Measurements from ENCODE around the gene SENP5. TPM values are rescaled to one million over a fixed set of nuclear protein-coding genes. Genes with fewer than 3 reads are reported as not detected.
"Not testable (repeated sequence)": the region's sequence is repeated elsewhere in the genome, so short reads cannot be mapped to it uniquely, and the experiment has no call there.

SENP5 gene
- total and polyA plus RNA-seq, 2 donors: 11.3 to 24.8 TPM

DNA sequence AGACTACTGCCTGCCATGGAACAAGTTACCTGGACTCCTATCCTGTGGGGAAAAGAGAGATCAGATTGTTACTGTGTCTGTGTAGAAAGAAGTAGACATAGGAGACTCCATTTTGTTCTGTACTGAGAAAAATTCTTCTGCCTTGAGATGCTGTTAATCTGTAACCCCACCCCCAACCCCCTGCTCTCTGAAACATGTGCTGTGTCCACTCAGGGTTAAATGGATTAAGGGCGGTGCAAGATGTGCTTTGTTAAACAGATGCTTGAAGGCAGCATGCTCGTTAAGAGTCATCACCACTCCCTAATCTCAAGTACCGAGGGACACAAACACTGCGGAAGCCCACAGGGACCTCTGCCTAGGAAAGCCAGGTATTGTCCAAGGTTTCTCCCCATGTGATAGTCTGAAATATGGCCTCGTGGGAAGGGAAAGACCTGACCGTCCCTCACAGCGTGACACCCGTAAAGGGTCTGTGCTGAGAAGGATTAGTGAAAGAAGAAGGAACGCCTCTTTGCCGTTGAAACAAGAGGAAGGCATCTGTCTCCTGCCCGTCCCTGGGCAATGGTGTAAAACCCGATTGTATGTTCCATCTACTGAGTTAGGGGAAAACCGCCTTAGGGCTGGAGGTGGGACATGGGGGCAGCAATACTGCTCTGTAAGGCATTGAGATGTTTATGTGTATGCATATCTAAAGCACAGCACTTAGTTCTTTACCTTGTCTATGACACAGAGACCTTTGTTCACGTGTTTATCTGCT is 76.5 kb downstream of the SENP5 start:
- peaks cover 10 to 15% of the 10 kb centered on the region in 2 donors for H3K36me3 ChIP-seq (ENCODE audit: control insufficient read depth in 2 of 2, insufficient read depth in 2 of 2, low read length in 1 of 2)
- not testable (repeated sequence) for DNase-seq (ENCODE audit: low read depth in 6 of 9, low spot score in 9 of 9); H3K4me3 ChIP-seq (ENCODE audit: low read length in 2 of 2); H3K27ac ChIP-seq (ENCODE audit: low read depth in 1 of 2, low read length in 1 of 2); H3K9me3 ChIP-seq (ENCODE audit: control insufficient read depth in 2 of 2, insufficient read depth in 1 of 2, low read length in 1 of 2); H3K27me3 ChIP-seq (ENCODE audit: control insufficient read depth in 2 of 2, insufficient read depth in 1 of 2, low read length in 1 of 2)
- WGBS: 96% methylated on average over 14 of the region's 14 CpGs
- peaks cover 23 to 26% of the 10 kb centered on the region in 2 donors for H3K4me1 ChIP-seq (ENCODE audit: control insufficient read depth in 2 of 2, insufficient read depth in 2 of 2, low read length in 2 of 2)

DNA sequence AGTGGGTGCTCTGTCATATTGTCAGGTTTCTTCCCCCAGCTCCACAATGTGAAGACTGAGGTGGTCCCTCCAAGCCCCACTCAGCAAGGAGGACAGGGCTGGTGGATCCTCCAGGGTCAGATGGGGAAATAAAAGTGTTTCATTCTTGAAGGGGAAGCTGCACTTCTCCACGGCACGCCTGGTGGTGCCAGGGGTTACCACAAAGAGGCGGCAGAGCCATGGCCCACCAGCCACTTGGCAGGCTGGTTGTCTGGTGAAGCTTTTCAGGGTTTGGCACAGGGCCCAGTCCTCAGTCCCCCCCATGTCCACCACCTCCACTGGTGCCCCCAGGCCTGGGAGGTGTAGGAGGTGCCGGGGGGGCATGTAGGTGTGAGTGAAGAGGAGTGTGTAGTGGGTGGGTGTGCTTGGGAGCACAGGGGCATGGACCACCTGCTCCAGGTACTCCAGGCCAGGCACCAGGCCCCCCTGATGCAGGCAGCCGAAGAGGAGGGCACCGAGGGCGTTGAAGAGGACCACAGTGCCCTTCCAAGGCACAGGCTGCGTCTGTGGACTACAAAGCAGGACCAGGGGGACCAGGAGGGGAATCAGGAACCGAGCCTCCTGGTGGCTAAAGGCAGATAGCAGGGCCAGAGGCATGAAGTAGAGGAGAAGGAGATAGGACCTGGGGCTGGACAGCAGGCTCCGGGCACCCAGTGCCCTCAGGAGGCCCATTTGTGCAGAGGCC is 79.6 kb downstream of the SENP5 start:
- 95% methylated on average over 10 of the region's 10 CpGs for WGBS
- Histone ChIP-seq H3K27ac (ENCODE audit: low read depth in 1 of 2, low read length in 1 of 2) (no peak overlapping the region), H3K27me3 (ENCODE audit: control insufficient read depth in 2 of 2, insufficient read depth in 1 of 2, low read length in 1 of 2) (no peaks in the 10 kb centered on the region), H3K4me1 (ENCODE audit: control insufficient read depth in 2 of 2, insufficient read depth in 2 of 2, low read length in 2 of 2) (peaks cover 7% of the 10 kb centered on the region in 2 donors), H3K4me3 (ENCODE audit: low read length in 2 of 2) (no peak overlapping the region), H3K9me3 (ENCODE audit: control insufficient read depth in 2 of 2, insufficient read depth in 1 of 2, low read length in 1 of 2) (no peaks in the 10 kb centered on the region), H3K36me3 (ENCODE audit: control insufficient read depth in 2 of 2, insufficient read depth in 2 of 2, low read length in 1 of 2) (peaks cover 10 to 15% of the 10 kb centered on the region in 2 donors)
- DNase-seq (ENCODE audit: low read depth in 6 of 9, low spot score in 9 of 9): no peak

DNA sequence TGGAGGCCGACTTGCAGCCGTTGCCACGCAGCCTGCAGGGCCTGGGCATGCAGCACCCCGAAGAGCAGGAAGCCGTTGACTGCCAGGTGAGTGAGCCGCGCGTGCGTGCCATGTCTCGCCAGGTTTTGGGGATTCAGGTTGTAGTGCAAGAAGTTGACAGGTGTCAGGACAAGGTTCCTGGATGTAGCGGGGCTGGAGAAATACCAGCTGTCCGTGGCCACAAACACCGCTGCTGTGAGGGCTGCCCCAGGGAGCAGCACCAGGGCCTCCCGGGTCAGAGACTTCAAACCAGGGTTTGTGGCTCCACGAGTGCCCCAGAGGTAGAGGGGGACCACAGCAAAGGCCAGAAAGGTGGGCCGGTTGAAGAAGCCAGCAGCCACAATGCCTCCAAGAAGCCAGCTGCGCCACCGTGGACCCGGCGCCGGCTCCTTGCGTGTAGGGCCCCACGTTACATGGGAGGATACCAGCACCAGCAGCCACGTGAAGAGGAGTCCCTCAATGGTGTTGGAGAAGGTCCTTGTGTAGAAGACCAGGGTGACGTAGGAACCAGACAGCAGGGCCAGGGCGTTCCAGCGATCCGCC is 80.2 kb downstream of the SENP5 start:
- Histone ChIP-seq H3K4me1 (ENCODE audit: control insufficient read depth in 2 of 2, insufficient read depth in 2 of 2, low read length in 2 of 2) (peaks cover 7% of the 10 kb centered on the region in 2 donors), H3K27me3 (ENCODE audit: control insufficient read depth in 2 of 2, insufficient read depth in 1 of 2, low read length in 1 of 2) (no peaks in the 10 kb centered on the region), H3K9me3 (ENCODE audit: control insufficient read depth in 2 of 2, insufficient read depth in 1 of 2, low read length in 1 of 2) (no peaks in the 10 kb centered on the region), H3K27ac (ENCODE audit: low read depth in 1 of 2, low read length in 1 of 2) (no peak overlapping the region), H3K36me3 (ENCODE audit: control insufficient read depth in 2 of 2, insufficient read depth in 2 of 2, low read length in 1 of 2) (peaks cover 10 to 15% of the 10 kb centered on the region in 2 donors), H3K4me3 (ENCODE audit: low read length in 2 of 2) (no peak overlapping the region)
- no peak for DNase-seq (ENCODE audit: low read depth in 6 of 9, low spot score in 9 of 9)
- 96% methylated on average over 28 of the region's 28 CpGs for WGBS

DNA sequence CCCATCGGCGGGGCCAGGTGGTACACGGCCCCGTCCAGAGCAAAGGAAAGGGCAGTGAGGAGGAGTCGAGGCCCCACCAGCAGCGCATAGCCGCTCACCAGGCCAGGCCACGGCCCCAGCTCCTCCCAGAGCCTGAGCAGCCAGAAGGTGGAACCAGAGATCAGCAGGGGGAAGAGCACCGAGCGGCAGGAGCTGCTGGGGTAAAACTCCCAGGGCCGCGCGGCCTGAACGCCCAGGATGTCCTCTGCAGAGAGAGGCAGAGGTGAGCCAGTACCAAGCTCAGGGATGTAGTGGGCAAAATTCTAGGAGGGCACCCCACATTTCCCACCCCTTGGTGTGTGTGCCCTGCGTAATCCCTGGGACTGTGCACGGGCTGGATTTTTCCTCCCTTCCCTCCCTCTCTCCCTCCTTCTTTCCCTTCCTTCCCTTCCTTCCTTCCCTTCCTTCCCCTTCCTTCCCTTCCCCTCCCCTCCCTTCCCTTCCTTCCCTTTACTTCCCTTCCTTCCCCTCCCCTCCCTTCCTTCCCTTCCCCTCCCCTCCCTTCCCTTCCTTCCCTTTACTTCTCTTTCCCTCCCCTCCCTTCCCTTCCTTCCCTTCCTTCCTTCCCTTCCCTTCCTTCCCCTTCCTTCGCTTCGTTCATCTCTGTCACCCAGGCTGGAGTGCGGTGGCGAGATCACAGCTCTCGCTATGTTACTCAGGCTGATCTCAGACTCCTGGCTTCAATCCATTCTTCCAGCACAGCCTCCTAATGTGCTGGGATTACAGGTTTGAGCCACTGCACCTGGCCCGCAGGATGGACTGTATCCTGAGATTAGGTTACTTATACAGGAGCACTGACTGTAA is 80.9 kb downstream of the SENP5 start:
- H3K4me3 ChIP-seq (ENCODE audit: low read length in 2 of 2): no peak overlapping the region
- no peak for DNase-seq (ENCODE audit: low read depth in 6 of 9, low spot score in 9 of 9)
- WGBS: 84% methylated on average over 22 of the region's 22 CpGs
- H3K27ac ChIP-seq (ENCODE audit: low read depth in 1 of 2, low read length in 1 of 2): no peak overlapping the region
- no peaks in the 10 kb centered on the region for H3K27me3 ChIP-seq (ENCODE audit: control insufficient read depth in 2 of 2, insufficient read depth in 1 of 2, low read length in 1 of 2)
- H3K9me3 ChIP-seq (ENCODE audit: control insufficient read depth in 2 of 2, insufficient read depth in 1 of 2, low read length in 1 of 2): no peaks in the 10 kb centered on the region
- H3K4me1 ChIP-seq (ENCODE audit: control insufficient read depth in 2 of 2, insufficient read depth in 2 of 2, low read length in 2 of 2): peaks cover 2% of the 10 kb centered on the region in 2 donors
- H3K36me3 ChIP-seq (ENCODE audit: control insufficient read depth in 2 of 2, insufficient read depth in 2 of 2, low read length in 1 of 2): peaks cover 10 to 15% of the 10 kb centered on the region in 2 donors

DNA sequence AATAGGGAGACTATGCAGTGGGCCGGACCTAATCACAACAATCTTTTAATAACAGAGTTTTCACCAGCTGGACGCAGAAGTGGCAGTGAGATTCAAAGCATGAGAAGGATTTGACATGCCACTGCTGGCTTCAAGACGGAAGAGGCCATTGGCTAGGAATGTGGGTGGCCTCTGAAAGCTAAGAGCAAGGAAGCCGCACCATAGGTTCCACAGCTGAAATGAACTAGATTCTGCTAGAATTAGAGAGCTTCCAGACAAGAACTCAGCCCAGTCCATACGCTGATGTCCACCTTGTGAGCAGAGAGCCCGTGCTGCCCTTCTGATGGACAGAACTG is 81.5 kb downstream of the SENP5 start:
- no peak for DNase-seq (ENCODE audit: low read depth in 6 of 9, low spot score in 9 of 9)
- Histone ChIP-seq H3K4me1 (ENCODE audit: control insufficient read depth in 2 of 2, insufficient read depth in 2 of 2, low read length in 2 of 2) (no peaks in the 10 kb centered on the region), H3K4me3 (ENCODE audit: low read length in 2 of 2) (no peak overlapping the region), H3K27ac (ENCODE audit: low read depth in 1 of 2, low read length in 1 of 2) (no peak overlapping the region), H3K9me3 (ENCODE audit: control insufficient read depth in 2 of 2, insufficient read depth in 1 of 2, low read length in 1 of 2) (no peaks in the 10 kb centered on the region), H3K36me3 (ENCODE audit: control insufficient read depth in 2 of 2, insufficient read depth in 2 of 2, low read length in 1 of 2) (peaks cover 10 to 15% of the 10 kb centered on the region in 2 donors), H3K27me3 (ENCODE audit: control insufficient read depth in 2 of 2, insufficient read depth in 1 of 2, low read length in 1 of 2) (no peaks in the 10 kb centered on the region)
- 95% methylated on average over 6 of the region's 6 CpGs for WGBS

DNA sequence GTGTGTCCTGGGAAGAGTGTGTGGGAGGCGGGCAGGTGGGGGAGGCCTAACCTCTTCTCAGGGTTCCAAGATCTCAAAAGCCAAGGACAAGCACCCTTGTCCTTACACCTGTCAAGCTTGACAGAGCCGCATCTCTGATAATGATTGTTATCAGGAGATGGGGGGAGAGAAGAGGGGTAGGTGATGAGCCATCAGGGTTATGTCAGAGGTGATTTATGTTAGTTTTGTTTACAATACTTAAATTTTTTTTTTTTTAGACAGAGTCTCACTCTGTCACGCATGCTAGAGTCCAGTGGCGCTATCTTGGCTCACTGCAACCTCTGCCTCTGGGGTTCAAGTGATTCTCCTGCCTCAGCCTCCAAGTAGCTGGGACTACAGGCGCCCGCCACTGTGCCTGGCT is 82.0 kb downstream of the SENP5 start:
- Histone ChIP-seq H3K27ac (ENCODE audit: low read depth in 1 of 2, low read length in 1 of 2) (no peak overlapping the region), H3K27me3 (ENCODE audit: control insufficient read depth in 2 of 2, insufficient read depth in 1 of 2, low read length in 1 of 2) (no peaks in the 10 kb centered on the region), H3K4me1 (ENCODE audit: control insufficient read depth in 2 of 2, insufficient read depth in 2 of 2, low read length in 2 of 2) (no peaks in the 10 kb centered on the region), H3K36me3 (ENCODE audit: control insufficient read depth in 2 of 2, insufficient read depth in 2 of 2, low read length in 1 of 2) (peaks cover 10 to 14% of the 10 kb centered on the region in 2 donors), H3K9me3 (ENCODE audit: control insufficient read depth in 2 of 2, insufficient read depth in 1 of 2, low read length in 1 of 2) (no peaks in the 10 kb centered on the region), H3K4me3 (ENCODE audit: low read length in 2 of 2) (no peak overlapping the region)
- WGBS: 98% methylated on average over 6 of the region's 6 CpGs
- DNase-seq (ENCODE audit: low read depth in 6 of 9, low spot score in 9 of 9): no peak

DNA sequence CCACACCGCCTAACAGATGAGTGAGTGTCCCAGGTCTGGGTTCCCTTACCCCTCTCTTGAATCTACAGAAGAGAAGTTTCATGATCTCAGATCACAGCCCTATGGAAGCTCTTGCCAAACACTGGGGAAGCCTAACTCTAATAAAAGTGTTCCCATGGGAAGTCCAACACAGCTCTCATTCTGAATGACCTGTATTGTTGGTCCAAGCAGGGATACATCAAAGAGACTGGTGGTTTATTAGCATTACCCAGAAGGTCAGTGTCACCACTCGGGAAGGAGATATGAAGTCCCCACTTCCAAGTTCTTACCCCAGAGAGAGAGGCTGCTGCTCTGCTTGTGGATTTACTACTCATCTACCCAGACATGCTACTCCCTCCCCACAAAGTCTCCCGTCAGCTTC is 83.7 kb downstream of the SENP5 start:
- Histone ChIP-seq H3K4me1 (ENCODE audit: control insufficient read depth in 2 of 2, insufficient read depth in 2 of 2, low read length in 2 of 2) (no peaks in the 10 kb centered on the region), H3K36me3 (ENCODE audit: control insufficient read depth in 2 of 2, insufficient read depth in 2 of 2, low read length in 1 of 2) (peaks cover 5 to 10% of the 10 kb centered on the region in 2 donors), H3K27me3 (ENCODE audit: control insufficient read depth in 2 of 2, insufficient read depth in 1 of 2, low read length in 1 of 2) (no peaks in the 10 kb centered on the region), H3K27ac (ENCODE audit: low read depth in 1 of 2, low read length in 1 of 2) (no peak overlapping the region), H3K4me3 (ENCODE audit: low read length in 2 of 2) (no peak overlapping the region), H3K9me3 (ENCODE audit: control insufficient read depth in 2 of 2, insufficient read depth in 1 of 2, low read length in 1 of 2) (no peaks in the 10 kb centered on the region)
- no peak for DNase-seq (ENCODE audit: low read depth in 6 of 9, low spot score in 9 of 9)
- WGBS: 98% methylated on average over 3 of the region's 3 CpGs

DNA sequence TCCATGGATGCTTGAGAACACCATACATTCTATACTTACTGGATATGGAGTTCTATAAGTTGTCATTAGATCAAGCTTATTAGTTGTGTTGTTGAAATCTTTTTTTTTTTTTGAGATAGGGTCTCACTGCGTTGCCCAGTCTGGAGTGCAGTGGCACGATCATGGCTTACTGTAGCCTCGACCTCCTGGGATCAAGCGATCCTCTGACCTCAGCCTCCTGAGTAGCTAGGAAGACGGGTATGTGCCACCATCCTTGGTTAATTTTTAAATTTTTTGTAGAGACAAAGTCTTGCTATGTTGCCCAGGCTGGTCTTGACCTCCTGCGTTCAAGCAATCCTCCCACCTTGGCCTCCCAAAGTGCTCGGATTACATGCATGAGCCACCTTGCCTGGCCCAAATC is 87.1 kb downstream of the SENP5 start:
- no peak for DNase-seq (ENCODE audit: low read depth in 6 of 9, low spot score in 9 of 9)
- Histone ChIP-seq H3K4me3 (ENCODE audit: low read length in 2 of 2) (no peak overlapping the region), H3K9me3 (ENCODE audit: control insufficient read depth in 2 of 2, insufficient read depth in 1 of 2, low read length in 1 of 2) (no peaks in the 10 kb centered on the region), H3K27ac (ENCODE audit: low read depth in 1 of 2, low read length in 1 of 2) (no peak overlapping the region), H3K27me3 (ENCODE audit: control insufficient read depth in 2 of 2, insufficient read depth in 1 of 2, low read length in 1 of 2) (no peaks in the 10 kb centered on the region), H3K4me1 (ENCODE audit: control insufficient read depth in 2 of 2, insufficient read depth in 2 of 2, low read length in 2 of 2) (no peaks in the 10 kb centered on the region), H3K36me3 (ENCODE audit: control insufficient read depth in 2 of 2, insufficient read depth in 2 of 2, low read length in 1 of 2) (no peaks in the 10 kb centered on the region)
- 95% methylated on average over 7 of the region's 7 CpGs for WGBS
